Measurements from ENCODE around the gene KRTAP12-4.

DNA sequence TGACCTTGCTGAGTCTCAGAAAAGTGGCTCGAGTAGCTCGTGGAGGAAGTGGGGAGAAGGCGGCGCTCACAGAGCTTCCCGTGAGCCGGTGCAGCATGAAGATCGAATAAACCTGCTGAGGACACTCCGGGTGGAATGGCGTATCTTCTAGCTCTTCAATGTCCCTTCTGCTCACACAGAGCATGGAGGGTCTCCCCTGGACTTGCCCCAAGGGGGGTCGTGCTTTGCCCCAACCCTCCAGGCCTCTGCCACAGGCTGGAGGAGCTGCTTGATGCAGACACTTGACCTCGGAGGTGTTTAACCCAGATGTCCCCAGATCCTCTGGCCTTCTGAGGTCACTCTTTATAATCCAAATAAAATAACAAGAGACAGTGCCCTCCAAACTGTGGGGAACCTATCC is 40.3 kb upstream of the KRTAP12-4 start:
- TF ChIP-seq HCFC1 (IDR thresholded peaks at IDR 0.05; ENCODE audit: low read depth, low read length) (no peak), MAZ (CRISPR knock-in tag; conservative IDR thresholded peaks at IDR 0.05 in 1 of 2, IDR thresholded peaks at IDR 0.05 in 1 of 2) (no peak)
